OCI-LY3 (cell line): ENCODE measurements around the gene GATA2.

Experiments
- H2AFZ ChIP-seq: fragments of 200-600, 300-600 bp; shearing (Covaris generic); 2 replicates; pipeline ENCODE4 v1.6.0; 2014; ENCODE audit warnings: antibody characterized with exemption, low read depth, low read length
- H3K27ac ChIP-seq: fragments of 200-600, 300-600 bp; sonication (generic); 2 replicates; pipeline ENCODE4 v1.5.1; 2014; ENCODE audit warnings: mild to moderate bottlenecking, low read length, moderate library complexity, mixed read lengths
- H3K27me3 ChIP-seq: fragments of 200-600, 300-600 bp; sonication (generic); 2 replicates; pipeline ENCODE4 v1.6.1; 2014; ENCODE audit warnings: low read depth, low read length, mixed read lengths
- H3K36me3 ChIP-seq: fragments of 200-600, 300-600 bp; sonication (generic); replicated peaks from 2 replicates; pipeline ENCODE3; 2014; ENCODE audit warnings: low read depth, low read length, mixed read lengths
- H3K4me1 ChIP-seq: fragments of 300-600, 200-600 bp; sonication (generic); 2 replicates; pipeline ENCODE4 v1.6.1; 2014; ENCODE audit warnings: low read length, mixed read lengths
- H3K4me2 ChIP-seq: fragments of 200-600, 300-600 bp; sonication (generic); 2 replicates; pipeline ENCODE4 v1.6.1; 2014; ENCODE audit warnings: low read length, mixed read lengths
- H3K4me3 ChIP-seq: fragments of 300-600, 200-600 bp; sonication (generic); 2 replicates; pipeline ENCODE4 v1.5.1; 2014; ENCODE audit warnings: antibody characterized with exemption, mild to moderate bottlenecking, low read length, moderate library complexity
- H3K79me2 ChIP-seq: fragments of 300-600, 200-600 bp; shearing (Covaris generic); 2 replicates; pipeline ENCODE4 v1.6.1; 2014; ENCODE audit warnings: mild to moderate bottlenecking, low read length, mixed read lengths
- H3K9ac ChIP-seq: fragments of 300-600, 200-600 bp; shearing (Covaris generic); 2 replicates; pipeline ENCODE4 v1.6.0; 2014; ENCODE audit warnings: mild to moderate bottlenecking, low read length, moderate library complexity
- H3K9me3 ChIP-seq: fragments of 200-600, 300-600 bp; shearing (Covaris generic); 2 replicates; pipeline ENCODE4 v1.6.1; 2014; ENCODE audit warnings: low read length, mixed read lengths; ENCODE audit not compliant: insufficient read depth
- H4K20me1 ChIP-seq: fragments of 200-600, 300-600 bp; sonication (generic); 2 replicates; pipeline ENCODE4 v1.6.1; 2016; ENCODE audit warnings: low read length, mixed read lengths; ENCODE audit not compliant: insufficient read depth
- CTCF ChIP-seq: fragments of 200-600, 300-600 bp; sonication (generic); IDR thresholded peaks from 2 replicates; pipeline ENCODE4 v1.5.1; 2014; ENCODE audit warnings: antibody characterized with exemption, low read length, low read depth
- EZH2phosphoT487 ChIP-seq: fragments of 200-600 bp; shearing (Covaris generic); IDR thresholded peaks from 2 replicates; pipeline ENCODE4 v1.6.1; 2018; ENCODE audit warnings: antibody characterized with exemption, mixed run types, low read depth

GATA2 gene

GRCh38 chr3:128497305-128498126, 4.5 kb upstream of the GATA2 start:
- TF ChIP-seq EZH2phosphoT487 (no peak), CTCF (peak; percentile 63)
- H3K9me3 ChIP-seq = no peaks in the 10 kb centered on the region
- no peaks in the 10 kb centered on the region for H4K20me1 ChIP-seq
- H3K79me2 ChIP-seq = no peaks in the 10 kb centered on the region
- H3K4me2 ChIP-seq = peak overlapping the region; percentile 67
- peak overlapping the region; percentile 95 for H2AFZ ChIP-seq
- H3K4me1 ChIP-seq = peaks cover 4% of the 10 kb centered on the region; the same call in 1 of the 2 replicates
- H3K36me3 ChIP-seq = no peaks in the 10 kb centered on the region
- H3K4me3 ChIP-seq = peak overlapping the region; percentile 78
- peaks cover 38% of the 10 kb centered on the region for H3K27me3 ChIP-seq
- peak overlapping the region; percentile 22; the same call in 1 of the 2 replicates for H3K9ac ChIP-seq
- no peak overlapping the region for H3K27ac ChIP-seq

- Histone ChIP-seq H3K4me3 (peak overlapping the region; percentile 78), H3K36me3 (no peaks in the 10 kb centered on the region), H3K9ac (no peak overlapping the region), H3K4me2 (peak overlapping the region; percentile 67), H3K27me3 (peaks cover 31% of the 10 kb centered on the region), H3K27ac (no peak overlapping the region), H3K4me1 (peaks cover 4% of the 10 kb centered on the region; the same call in 1 of the 2 replicates), H4K20me1 (no peaks in the 10 kb centered on the region), H2AFZ (peak overlapping the region; percentile 95), H3K79me2 (no peaks in the 10 kb centered on the region), H3K9me3 (no peaks in the 10 kb centered on the region)
- no peak for TF ChIP-seq CTCF
These were observed 3.8 kb upstream of the GATA2 start for GRCh38 chr3:128496602-128497304.

- H3K4me3 ChIP-seq = no peak overlapping the region
- no peak overlapping the region for H2AFZ ChIP-seq
- no peaks in the 10 kb centered on the region for H3K79me2 ChIP-seq
- no peak overlapping the region for H3K27ac ChIP-seq
- no peak overlapping the region for H3K9ac ChIP-seq
- no peak overlapping the region for H3K4me2 ChIP-seq
- no peaks in the 10 kb centered on the region for H3K36me3 ChIP-seq
- peaks cover 4% of the 10 kb centered on the region; the same call in 1 of the 2 replicates for H3K4me1 ChIP-seq
- peaks cover 26% of the 10 kb centered on the region; the same call in 1 of the 2 replicates for H3K27me3 ChIP-seq
- no peaks in the 10 kb centered on the region for H3K9me3 ChIP-seq
- no peaks in the 10 kb centered on the region for H4K20me1 ChIP-seq
- TF ChIP-seq CTCF = no peak
- TF ChIP-seq EZH2phosphoT487 = no peak
These were observed 3.1 kb upstream of the GATA2 start for GRCh38 chr3:128496019-128496601.
